Stomach (tissue), 4 donors: ENCODE results near the gene CD58.

ENCODE experiments used
- CTCF ChIP-seq, 7 experiments: fragments of 450-650 bp in 4 of 7; fragments of 200-600 bp in 3 of 7; sonication (generic) in 3 of 7; IDR thresholded peaks; one replicate each; pipeline ENCODE4 v1.5.1; 2016 to 2019; ENCODE audit warnings: antibody characterized with exemption in 7 of 7, control low read depth in 2 of 7, mild to moderate bottlenecking in 1 of 7
- EP300 ChIP-seq: sonication (generic); formaldehyde crosslinking; IDR thresholded peaks from one replicate; pipeline ENCODE4 v1.6.1; 2017; ENCODE audit warnings: antibody characterized with exemption
- POLR2A ChIP-seq, 4 donors: fragments of 450-650 bp; IDR thresholded peaks; one replicate each; pipeline ENCODE4 v1.6.1; 2016; ENCODE audit warnings: antibody characterized with exemption in 4 of 4, control low read depth in 2 of 4, mild to moderate bottlenecking in 1 of 4, moderate library complexity in 1 of 4
- POLR2AphosphoS5 ChIP-seq, 3 donors: sonication (generic); formaldehyde crosslinking; IDR thresholded peaks; one replicate each; pipeline ENCODE4 v1.6.1; 2016; ENCODE audit warnings: antibody characterized with exemption in 3 of 3

GRCh38 chr1:116465477-116465844, 105.4 kb downstream of the CD58 start:
- TF ChIP-seq CTCF (IDR thresholded peaks at IDR 0.05) (no peak), EP300 (no peak), POLR2A (IDR thresholded peaks at IDR 0.05) (no peak), POLR2AphosphoS5 (IDR thresholded peaks at IDR 0.05) (no peak)
